Smooth muscle cell of the coronary artery (primary cell): Measurements from ENCODE around the gene ARHGEF35. TPM values are rescaled to one million over a fixed set of nuclear protein-coding genes. Genes with fewer than 3 reads are reported as not detected.

Experiments used
- total RNA-seq: library from RNA; depleted of rRNA; stranded (reverse); fragments of >200 nt; gene quantifications from 2 replicates; pipeline ENCODE4 v1.2.3, GENCODE V29; 2014; ENCODE audit warnings: low replicate concordance

ARHGEF35 gene
- 2.0 and 6.1 TPM in 2 replicates for total RNA-seq

GRCh38 chr7:144195212-144195872, at the start of gene ARHGEF35:
Gene ARHGEF35 (minus strand): TSS chr7:144195833. CDS start chr7:144188383, 7,450 bp downstream.

DNA sequence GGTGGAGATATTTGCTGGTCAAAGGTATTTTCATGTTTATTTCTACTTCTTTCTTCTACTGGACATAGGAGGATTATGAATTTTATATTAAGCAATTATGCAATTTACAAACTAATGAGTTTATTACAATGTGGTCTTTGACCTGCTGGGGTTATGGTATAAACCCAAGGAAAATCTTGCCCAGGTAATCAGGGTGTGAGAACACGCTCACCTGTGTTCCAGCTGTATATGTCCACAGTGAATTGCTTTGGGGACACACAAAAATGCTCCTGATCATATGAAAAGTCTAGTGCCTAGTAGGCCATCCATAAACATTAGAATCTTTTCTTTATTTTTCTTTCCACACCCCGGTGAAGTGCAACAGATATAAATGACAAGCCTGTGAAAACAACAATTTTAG, 43.7 kb upstream of the ARHGEF35 start, which contains the start of gene OR2A42:
TSS of gene OR2A42 (minus strand) at position 241 of the 400 bp plus-strand sequence. CDS start 6,762 bp downstream, outside the sequence.

DNA sequence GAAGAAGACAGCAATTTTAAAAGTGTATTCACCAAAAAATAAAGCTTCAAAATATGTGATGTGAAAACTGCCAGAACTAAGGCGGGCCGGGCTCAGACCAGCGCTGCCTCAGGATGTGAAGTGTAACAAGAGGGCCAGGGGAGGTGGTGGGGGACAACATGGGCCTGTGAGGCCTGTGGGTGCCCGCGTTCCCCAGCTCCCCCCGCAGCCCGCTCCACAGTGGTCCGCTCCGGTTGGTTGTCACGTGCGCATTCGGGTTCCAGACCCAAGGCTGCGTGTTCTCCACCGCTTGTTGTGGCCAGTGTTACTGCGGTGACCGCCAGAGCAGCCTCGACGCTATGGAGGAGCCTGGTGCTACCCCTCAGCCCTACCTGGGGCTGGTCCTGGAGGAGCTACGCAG, 12.5 kb downstream of the ARHGEF35 start, which contains the start of gene CTAGE4:
TSS of gene CTAGE4 (plus strand) at position 301 of the 400 bp plus-strand sequence. CDS start at position 339, 38 bp downstream.

Other genes starting within 250 kb of the ARHGEF35 start
- not detected in 2 replicates for gene OR2F1, start 241.0 kb downstream of the ARHGEF35 start, total RNA-seq
- not detected in 2 replicates for gene OR6B1, start 195.5 kb downstream of the ARHGEF35 start, total RNA-seq
- gene OR2A5, start 146.9 kb downstream of the ARHGEF35 start, total RNA-seq: not detected in 2 replicates
- gene OR2A25, start 126.0 kb downstream of the ARHGEF35 start, total RNA-seq: not detected in 2 replicates
- gene OR2A12, start 109.6 kb downstream of the ARHGEF35 start, total RNA-seq: not detected in 2 replicates
- gene OR2A2, start 86.2 kb downstream of the ARHGEF35 start, total RNA-seq: not detected in 2 replicates
- gene OR2A14, start 72.7 kb downstream of the ARHGEF35 start, total RNA-seq: not detected in 2 replicates
- gene CTAGE4, start 12.4 kb downstream of the ARHGEF35 start, total RNA-seq: 0.23 and 0.35 TPM in 2 replicates
- under 0.01 TPM in 1 of 2 replicates, not detected in the other for gene OR2A42, start 43.8 kb upstream of the ARHGEF35 start, total RNA-seq
- gene OR2A7, start 69.0 kb upstream of the ARHGEF35 start, total RNA-seq: 0.23 TPM in 1 of 2 replicates, not detected in the other
- gene CTAGE8, start 73.5 kb upstream of the ARHGEF35 start, total RNA-seq: 0.12 TPM in 1 of 2 replicates, not detected in the other
- 0.08 and 0.12 TPM in 2 replicates for gene OR2A1, start 116.6 kb upstream of the ARHGEF35 start, total RNA-seq
- 1.2 and 3.5 TPM in 2 replicates for gene ARHGEF5, start 159.6 kb upstream of the ARHGEF35 start, total RNA-seq
- not detected in 2 replicates for gene NOBOX, start 207.9 kb upstream of the ARHGEF35 start, total RNA-seq